NCI-H1105 treated with DMSO at 0.1 percent for 48 hours (cell line): ENCODE data around the gene NARS2.
"Not testable (repeated sequence)": the region's sequence is repeated elsewhere in the genome, so short reads cannot be mapped to it uniquely, and the experiment has no call there.

Experiments used
- DNase-seq: peaks from one replicate; lab custom pipeline; 2025; lab: John Stamatoyannopoulos, UW

NARS2 gene, protein sequence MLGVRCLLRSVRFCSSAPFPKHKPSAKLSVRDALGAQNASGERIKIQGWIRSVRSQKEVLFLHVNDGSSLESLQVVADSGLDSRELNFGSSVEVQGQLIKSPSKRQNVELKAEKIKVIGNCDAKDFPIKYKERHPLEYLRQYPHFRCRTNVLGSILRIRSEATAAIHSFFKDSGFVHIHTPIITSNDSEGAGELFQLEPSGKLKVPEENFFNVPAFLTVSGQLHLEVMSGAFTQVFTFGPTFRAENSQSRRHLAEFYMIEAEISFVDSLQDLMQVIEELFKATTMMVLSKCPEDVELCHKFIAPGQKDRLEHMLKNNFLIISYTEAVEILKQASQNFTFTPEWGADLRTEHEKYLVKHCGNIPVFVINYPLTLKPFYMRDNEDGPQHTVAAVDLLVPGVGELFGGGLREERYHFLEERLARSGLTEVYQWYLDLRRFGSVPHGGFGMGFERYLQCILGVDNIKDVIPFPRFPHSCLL

DNA sequence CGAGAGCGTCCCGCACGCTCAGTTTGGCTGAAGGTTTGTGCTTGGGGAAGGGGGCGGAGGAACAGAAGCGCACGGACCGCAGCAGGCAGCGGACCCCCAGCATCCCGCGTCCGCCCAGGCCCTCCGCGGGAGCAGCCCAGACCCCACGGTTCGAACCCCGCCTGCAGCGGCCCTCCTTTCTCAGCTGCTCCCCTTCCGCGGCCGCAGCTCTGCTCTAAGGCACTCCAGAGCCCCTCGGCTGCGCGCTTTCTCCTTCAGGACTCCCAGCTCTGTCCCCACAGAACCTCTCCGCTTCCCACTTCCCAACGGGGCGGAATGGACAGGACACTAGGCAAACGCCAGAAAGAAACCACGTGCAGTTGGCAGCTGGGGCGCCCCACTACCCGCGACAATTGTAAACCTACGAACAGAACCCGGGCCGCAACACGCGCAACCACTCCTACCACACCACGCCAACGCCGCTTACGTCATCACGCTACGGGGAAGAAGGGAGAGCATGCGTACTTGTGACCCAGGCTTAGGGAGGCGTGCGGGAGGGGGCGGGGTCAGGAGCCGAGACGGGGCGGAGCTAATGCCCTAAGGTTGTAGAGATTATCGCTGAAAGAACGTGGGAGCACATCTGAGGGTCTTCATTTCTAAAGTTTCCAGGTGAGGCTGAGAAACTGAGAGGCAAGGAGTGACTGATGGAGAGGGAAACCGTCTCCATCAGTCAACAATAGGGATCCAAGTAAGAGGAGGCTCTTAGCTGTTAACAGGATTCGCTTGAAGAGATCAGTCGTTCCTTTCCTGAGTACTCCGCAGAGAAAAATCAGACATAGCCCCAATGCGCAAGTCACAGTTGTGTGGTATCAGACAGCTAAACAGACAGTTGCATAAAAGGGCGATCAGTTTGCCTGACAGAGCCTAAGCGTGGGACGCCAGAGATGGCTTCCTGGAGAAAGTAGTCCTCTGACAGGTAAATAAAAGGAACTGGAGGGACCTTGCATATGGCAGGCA lies at the start of gene NARS2:
TSS of gene NARS2 (minus strand) at position 479 of the 996 bp plus-strand sequence. CDS start at position 103, 376 bp downstream.
- DNase-seq = peak; percentile 98

DNA sequence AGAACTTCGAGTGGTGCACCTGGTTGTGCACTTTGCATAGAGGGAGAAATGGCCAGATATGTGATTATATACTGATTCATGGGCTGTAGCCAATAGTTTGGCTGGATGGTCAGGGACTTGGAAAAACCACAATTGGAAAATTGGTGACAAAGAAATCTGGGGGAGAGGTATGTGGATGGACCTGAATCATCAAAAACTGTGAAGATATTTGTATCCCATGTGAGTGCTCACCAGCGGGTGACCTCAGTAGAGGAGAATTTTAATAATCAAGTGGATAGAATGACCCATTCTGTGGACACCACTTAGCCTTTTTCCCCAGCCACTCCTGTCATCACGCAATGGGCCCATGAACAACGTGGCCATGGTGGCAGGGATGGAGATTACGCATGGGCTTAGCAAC lies 48.0 kb upstream of the NARS2 start:
- no peak for DNase-seq

DNA sequence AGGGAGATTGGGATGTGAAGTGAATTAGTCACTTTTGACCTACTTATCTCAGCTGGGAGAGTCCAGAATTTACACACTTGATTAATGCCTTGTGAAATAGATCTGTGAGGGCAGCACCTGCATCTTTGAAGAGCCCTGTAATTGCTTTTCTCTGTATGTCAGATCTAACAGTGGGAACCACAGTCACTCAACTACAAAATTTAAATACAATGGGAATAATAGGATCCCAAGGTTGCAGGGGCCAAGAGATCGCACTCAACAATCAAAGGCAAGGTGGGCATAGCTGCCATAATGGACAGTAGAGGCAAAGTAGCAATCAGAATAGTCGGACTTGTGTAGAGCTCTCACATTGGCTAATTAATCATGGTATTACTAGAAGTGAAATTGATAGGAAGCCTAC lies 45.5 kb upstream of the NARS2 start:
- DNase-seq = no peak

DNA sequence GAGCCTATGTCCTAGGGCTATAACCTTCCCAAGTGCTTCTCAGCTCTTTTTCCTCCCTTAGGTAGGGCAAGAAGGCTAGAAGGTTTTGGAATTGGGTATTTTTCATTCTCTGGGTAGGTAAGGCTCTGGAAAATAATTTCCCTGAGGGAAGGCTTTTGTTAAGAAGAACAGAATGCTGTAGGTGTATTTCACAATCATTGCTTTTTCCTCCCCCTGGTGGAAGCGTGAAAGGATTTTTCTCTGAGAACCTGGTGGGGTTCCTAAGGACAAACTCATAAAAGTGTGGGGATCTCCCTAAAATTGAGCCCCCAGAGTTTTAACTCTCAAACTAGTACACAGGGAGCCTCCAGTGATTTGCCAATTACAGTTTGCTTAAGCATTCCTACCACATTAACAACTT lies 41.1 kb upstream of the NARS2 start:
- DNase-seq = no peak

DNA sequence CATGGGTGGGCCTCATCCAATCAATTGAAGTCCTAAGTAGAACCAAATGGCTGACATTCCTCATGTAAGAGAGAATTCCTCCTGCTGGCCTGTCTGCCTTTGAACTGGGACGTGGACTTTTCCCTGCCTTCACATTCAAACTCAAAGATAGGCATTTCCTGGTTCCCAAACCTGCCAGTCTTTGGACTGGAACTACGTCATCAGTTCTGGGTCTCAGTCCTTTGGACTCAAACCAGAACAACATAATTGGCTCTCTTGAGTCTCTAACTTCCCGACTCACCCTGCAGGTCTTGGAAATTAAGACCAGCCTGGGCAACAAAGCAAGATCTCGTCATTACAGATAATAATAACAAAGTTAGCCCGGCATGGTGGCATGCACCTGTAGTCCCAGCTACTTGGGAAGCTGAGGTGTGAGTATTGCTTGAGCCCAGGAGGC lies 38.7 kb upstream of the NARS2 start:
- no peak for DNase-seq

DNA sequence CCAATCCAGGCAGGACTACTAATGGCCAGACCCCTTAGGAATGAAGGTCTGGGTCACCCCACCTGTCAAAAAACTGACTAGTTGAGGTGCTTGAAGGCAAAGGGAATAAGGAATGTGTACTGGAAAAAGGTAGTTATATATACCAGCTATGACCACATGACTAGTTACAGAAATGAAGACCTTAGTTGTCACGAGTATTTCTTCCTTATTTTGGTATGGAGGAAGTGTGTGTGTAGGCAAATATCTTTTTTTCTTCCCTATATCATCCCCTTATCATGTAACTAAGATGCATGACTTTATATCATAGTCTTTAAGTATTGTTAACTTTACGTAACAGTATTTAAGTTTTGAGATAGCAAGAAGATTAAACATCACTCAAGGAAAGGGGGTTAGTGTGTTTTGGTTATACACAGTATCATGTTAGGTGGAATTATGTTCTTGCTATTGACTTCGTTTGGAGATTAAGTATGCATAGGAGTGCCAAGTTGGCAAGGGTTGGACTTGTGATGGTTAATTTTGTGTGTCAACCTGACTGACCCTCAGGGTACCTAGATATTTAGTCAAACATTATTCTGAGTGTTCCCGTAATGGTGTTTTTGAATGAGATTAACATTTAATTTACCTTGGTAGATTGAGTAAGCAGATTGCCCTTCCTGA lies 38.2 kb upstream of the NARS2 start:
- DNase-seq = no peak

DNA sequence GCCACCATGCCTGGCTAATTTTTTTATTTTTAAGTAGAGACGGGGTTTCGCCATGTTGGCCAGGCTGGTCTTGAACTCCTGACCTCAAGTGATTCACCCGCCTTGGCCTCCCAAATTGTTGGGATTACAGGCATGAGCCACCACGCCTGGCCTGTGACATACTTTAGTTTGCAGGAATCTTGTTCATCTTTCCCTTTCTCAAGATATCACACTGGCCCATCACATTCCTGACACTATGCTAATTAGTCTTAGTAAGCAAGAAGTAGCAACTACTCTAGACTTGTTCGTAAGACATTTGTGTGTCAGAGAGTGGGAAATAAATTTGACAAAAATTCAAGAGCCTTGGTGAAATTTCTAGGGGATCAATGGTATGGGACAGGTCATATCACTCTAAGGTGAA lies 34.7 kb upstream of the NARS2 start:
- DNase-seq = not testable (repeated sequence)

DNA sequence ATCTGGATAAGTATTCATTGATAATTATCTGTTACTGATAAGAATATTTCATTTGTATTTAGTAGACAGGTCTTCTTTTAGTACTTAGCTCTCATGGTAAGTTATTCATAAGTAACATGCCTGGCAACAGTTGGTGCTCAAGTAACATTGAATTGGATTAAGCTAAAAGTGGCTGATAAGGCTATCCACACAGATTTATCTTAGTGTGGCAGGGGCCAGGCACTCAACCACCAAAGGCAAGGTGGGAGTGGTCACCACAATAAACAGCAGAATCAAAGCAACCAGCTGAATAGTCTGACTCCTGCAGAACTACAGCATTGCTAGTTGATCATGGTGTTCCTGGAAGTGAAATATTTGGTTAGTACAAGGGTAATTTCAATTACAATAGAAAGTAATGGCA lies 33.0 kb upstream of the NARS2 start:
- DNase-seq = no peak

DNA sequence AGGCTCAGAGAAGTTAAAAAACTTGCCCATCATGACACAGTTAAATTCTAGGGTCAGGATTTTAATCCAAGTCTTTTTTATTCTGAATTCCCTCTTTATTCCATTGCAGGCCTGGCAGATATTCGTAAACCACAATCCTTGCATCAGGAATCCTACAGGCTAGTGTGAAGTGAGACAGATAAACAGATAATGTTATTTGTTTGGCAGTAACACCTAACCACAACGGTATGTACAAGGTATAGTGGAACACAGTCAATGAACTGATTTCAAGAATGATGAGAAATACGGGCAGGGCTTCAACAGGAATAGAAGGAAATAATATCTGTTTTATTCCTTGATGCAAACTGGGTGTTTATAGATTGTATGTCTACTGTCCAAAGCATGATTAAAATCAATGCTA lies 32.0 kb upstream of the NARS2 start:
- DNase-seq = no peak

DNA sequence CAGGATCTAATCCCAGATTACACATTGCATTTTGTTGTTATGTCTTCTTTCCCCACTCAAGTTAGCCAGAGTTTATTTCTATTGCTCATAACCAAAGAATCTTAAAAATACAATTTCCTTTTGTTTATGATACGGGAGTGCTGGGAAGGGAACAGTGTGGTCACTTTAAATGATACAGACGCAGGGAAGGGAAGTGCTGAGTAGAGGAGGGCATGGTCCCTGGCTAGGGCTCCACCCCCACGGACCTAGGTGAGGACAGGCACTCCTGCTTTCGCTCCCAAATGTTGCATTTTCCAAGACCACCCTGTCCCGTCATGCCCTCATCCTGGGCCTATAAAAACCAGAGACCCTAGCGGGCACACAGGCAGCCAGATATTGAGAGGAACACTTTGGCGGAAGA lies 30.6 kb upstream of the NARS2 start:
- DNase-seq = no peak

DNA sequence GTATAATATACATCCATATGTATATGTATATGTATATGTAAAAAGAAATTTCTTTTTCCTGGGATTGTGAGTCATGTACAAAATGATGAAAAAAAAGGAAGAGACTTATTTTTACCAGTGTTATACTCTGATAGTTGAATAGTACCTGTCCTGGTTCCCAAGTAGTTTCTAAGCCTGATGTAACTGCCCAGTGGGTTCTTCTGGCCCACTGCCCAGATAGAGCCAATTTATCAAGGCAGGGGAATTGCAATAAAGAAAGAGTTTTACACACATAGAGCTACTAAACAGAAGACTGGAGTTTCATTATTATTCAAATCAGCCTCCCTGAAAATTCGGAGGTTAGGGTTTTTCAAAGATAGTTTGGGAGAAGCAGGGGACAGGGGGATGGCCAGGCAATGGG lies 29.1 kb upstream of the NARS2 start:
- no peak for DNase-seq

DNA sequence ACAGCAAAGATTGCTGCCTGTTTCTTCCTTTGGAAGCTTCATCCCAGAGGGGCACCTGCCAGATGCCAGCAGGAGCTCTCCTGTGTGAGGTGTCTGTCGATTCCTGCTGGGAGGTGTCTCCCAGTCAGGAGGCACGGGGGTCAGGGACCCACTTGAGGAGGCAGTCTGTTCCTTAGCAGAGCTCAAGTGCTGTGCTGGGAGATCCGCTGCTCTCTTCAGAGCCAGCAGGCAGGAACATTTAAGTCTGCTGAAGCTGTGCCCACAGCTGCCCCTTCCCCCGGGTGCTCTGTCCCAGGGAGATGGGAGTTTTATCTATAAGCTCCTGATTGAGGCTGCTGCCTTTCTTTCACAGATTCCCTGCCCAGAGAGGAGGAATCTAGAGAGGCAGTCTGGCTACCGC lies 28.1 kb upstream of the NARS2 start:
- not testable (repeated sequence) for DNase-seq

DNA sequence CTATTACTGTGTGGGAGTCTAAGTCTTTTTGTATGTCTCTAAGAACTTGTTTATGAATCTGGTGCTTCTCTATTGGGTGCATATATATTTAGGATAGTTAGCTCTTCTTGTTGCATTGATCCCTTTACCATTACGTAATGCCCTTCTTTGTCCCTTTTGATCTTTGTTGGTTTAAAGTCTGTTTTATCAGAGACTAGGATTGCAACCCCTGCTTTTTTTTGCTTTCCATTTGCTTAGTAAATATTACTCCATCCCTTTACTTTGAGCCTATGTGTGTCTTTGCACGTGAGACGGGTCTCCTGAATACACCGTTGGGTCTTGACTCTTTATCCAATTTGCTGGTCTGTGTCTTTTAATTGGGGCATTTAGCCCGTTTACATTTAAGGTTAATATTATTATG lies 26.4 kb upstream of the NARS2 start:
- not testable (repeated sequence) for DNase-seq

DNA sequence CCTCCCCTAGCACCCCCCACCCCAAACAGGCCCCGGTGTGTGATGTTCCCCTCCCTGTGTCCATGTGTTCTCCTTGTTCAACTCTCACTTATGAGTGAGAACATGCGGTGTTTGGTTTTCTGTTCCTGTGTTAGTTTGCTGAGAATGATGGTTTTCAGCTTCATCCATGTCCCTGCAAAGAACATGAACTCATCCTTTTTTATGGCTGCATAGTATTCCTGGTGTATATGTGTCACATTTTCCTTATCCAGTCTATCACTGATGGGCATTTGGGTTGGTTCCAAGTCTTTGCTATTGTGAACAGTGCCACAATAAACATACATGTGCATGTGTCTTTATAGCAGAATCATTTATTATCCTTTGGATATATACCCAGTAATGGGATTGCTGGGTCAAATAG lies 22.9 kb upstream of the NARS2 start:
- not testable (repeated sequence) for DNase-seq

DNA sequence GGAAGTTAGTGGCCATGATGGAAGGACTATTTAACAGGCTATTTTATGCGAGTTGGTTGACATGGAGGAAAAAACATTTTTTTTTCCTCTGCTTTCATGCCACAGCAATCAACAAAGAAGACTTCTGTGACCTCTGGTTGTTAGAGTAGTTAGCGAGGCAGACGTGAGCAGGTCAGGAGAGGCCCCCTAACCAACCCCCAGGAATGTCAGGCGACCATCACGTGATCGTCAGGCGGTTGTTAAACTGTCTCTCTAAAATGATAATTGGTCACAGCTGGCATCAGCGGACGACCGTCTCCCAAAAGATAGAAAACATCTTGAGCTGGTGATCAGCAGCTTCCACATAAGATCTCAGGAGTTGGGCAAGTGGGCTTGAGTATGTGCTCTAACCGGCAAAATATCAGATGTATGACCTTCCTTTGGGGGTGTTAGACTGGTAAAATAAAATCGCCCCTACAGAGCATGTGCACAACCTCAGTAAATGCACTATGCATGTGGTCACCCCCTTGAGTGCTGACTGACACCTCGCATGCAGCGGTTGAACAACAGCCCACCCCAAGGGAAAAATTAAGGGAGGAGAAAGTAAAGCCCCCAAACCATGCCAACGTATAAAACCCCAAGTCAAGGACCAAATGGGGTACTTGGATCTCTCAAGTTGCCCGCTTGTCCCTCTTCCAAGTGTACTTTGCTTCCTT lies 20.9 kb upstream of the NARS2 start:
- no peak for DNase-seq

DNA sequence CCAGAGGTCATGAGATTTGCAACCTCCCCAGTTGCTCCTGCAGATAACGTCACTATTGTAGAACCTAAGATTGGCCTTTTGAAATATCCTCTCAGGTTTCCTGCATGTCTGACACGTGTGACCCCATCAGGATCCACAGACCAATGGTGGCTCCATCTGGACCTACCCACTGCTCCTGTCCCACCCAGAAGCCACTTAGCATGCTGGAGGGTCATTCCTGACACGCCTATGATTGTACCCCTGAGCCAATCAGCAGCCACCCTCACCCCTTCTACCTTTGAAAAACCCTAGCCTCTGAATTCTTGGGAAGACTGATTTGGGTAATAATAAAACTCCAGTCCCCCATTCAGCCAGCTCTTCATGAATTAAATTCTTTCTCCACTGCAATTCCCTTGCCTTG lies 20.1 kb upstream of the NARS2 start:
- no peak for DNase-seq

DNA sequence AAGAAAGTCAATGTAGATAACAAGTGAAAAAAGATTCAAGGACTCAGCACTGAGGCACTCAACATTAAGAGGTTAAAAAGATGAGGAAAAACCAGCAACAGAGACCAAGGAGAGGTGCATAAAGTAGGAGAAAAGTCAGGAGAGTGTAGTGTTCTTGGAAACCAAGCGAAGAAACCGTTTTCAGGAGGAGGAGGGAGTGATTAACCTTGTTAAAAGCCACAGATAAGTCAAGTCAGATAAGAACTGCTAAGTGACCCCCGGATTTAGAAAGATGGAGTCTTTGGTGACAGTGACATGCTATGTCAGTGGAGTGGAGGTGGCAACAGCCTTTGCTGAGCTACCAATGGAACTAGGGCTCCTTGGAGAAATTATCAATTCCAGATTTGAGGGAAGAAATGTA lies 13.9 kb upstream of the NARS2 start:
- no peak for DNase-seq

DNA sequence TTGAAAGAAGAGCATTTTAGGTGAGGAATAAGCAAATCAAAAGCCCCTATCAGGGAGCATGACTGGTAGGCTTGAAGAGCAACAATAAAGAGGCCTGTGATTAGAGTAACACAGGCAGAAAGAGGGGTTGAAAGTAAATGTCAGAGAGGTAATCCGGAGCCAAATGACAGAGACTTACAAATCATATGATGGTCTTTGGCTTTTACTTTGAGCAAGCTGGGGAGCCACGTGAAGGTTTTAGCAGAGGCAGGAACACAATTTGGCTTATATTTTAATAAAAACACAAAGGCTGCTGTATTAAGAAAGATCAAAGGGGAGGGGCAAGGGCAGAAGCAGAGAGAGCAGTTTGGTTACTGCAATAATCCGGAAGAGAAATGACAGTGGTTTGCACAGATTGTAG lies 12.8 kb upstream of the NARS2 start:
- DNase-seq = no peak

DNA sequence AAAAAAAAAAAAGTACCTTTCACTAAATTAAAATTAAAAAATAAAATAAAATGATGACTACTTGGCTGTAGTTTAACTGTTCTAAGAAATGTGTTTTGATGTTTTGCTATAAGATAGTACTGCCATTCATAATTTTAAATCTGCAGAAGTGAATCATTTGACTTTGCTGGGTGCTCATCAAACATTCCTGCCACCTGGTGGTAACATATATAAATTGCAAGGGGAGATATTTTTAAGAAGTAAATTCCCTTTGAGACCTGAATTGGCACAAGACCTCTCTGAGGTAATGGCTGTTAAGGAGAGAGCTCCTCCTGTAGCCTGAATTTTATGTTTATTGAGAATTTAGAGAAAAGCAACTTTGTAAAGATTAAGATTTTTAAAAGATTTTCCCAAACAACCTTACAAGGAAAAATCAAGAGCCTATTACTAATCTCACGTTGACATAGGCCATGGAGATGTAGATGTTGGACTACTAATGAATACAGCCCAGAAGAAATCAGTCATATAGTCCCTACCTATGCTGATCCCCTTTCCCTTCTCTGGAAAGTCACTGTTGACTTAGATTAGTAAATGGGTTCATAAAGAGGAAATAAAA lies 11.9 kb upstream of the NARS2 start:
- no peak for DNase-seq

DNA sequence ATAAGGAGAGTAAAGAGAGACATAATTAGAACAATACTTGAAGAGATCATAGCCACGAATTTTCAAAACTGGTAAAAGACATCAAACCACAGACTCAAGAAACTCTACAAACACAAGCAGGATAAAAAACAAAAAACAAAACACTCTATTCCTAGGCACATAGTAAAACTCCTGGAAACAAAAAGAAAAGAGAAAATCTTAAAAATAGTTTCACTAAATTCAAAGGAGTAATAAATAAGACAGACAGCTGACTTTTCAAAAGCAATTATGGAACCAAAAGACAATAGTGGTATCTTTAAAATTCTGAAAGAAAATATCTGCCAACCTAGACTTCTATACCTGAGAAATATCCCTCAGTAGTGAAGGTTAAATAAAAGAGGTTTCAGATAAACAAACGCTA lies 9.2 kb upstream of the NARS2 start:
- peak; percentile 12 for DNase-seq

DNA sequence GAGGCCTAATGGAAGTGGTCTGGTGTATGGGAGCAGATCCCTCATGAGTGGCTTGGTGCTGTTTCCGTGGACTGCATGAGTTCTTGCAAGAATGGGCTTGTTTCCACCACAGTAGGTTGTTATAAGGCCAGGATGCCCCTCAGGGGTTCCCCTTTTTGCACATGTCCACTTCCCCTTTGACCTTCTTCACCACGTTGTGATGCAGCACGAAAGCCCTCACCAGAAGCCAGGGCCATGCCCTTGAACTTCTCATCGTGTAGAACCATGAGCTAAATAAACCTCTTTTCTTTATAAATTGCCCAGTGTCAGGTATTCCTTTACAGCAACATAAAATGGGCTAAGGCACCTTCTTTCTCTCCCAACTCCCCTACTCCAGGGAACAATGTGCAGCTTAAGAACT lies 2.8 kb upstream of the NARS2 start:
- no peak for DNase-seq
